ENCODE measurements around the gene ZNF496. TPM values are rescaled to one million over a fixed set of nuclear protein-coding genes. Genes with fewer than 3 reads are reported as not detected.

ZNF496 gene
- total and polyA plus RNA-seq, 9 donors = 19.3 to 53.8 (median 40.0) TPM

DNA sequence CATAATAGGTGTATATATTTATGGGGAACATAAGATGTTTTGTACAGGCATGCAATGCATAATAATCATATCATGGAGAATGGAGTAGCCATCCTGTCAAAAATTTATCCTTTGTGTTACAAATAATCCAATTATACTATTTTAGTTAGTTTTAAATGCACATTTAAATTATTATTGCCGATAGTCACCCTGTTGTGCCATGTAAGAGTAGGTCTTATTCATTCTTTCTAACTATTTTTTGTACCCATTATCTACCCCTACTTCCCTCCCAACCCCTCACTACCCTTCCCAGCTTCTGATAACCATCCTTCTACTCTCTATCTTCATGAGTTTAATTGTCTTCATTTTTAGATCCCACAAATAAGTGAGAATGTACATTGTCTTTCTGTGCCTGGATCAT lies 84.1 kb downstream of the ZNF496 start:
- 96 to 97% (median 96%) methylated on average over 1 of the region's 1 CpG for WGBS, 3 donors

More for the DNA sequence above, 84.1 kb downstream of the ZNF496 start:
- H3K4me1 ChIP-seq (ENCODE audit: insufficient read depth) = no peaks in the 10 kb centered on the region
- TF ChIP-seq, protein P1, sequence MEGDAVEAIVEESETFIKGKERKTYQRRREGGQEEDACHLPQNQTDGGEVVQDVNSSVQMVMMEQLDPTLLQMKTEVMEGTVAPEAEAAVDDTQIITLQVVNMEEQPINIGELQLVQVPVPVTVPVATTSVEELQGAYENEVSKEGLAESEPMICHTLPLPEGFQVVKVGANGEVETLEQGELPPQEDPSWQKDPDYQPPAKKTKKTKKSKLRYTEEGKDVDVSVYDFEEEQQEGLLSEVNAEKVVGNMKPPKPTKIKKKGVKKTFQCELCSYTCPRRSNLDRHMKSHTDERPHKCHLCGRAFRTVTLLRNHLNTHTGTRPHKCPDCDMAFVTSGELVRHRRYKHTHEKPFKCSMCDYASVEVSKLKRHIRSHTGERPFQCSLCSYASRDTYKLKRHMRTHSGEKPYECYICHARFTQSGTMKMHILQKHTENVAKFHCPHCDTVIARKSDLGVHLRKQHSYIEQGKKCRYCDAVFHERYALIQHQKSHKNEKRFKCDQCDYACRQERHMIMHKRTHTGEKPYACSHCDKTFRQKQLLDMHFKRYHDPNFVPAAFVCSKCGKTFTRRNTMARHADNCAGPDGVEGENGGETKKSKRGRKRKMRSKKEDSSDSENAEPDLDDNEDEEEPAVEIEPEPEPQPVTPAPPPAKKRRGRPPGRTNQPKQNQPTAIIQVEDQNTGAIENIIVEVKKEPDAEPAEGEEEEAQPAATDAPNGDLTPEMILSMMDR (IDR thresholded peaks at IDR 0.05) = no peak
- TF ChIP-seq POLR2A (IDR thresholded peaks at IDR 0.05) = no peak
- TF ChIP-seq EP300 (IDR thresholded peaks at IDR 0.05) = no peak
- no peak for DNase-seq
- intact Hi-C loops (cut with DNase I) = no loop called here
- no peak overlapping the region for H3K27ac ChIP-seq
- H3K4me3 ChIP-seq = no peak overlapping the region
- no peaks in the 10 kb centered on the region for H3K27me3 ChIP-seq
- H3K36me3 ChIP-seq = no peaks in the 10 kb centered on the region
- H3K9me3 ChIP-seq = no peaks in the 10 kb centered on the region

Small RNA genes within 50 kb of the gene (small RNA-seq; reads per million reads assigned to genes)
- gene RF00019 = not detected

Other genes starting within 250 kb of the ZNF496 start
- 10 to 100 TPM in 2 of 7 donors, 1 to 10 TPM in 5; 5.0 to 11.5 (median 7.3) TPM for gene ZNF669, start 227.5 kb downstream of the ZNF496 start, total RNA-seq
- gene ZNF669, start 227.5 kb downstream of the ZNF496 start, polyA plus RNA-seq = 10 to 100 TPM in 1 of 2 donors, 1 to 10 TPM in 1; 7.3 to 10.0 TPM
- 10 to 100 TPM; 33.3 to 94.6 (median 61.0) TPM for gene ZNF124, start 159.8 kb downstream of the ZNF496 start, total RNA-seq
- gene ZNF124, start 159.8 kb downstream of the ZNF496 start, polyA plus RNA-seq = 1 to 10 TPM; 3.4 to 4.0 TPM
- gene VN1R5, start 75.8 kb downstream of the ZNF496 start, total RNA-seq = not detected
- not detected for gene VN1R5, start 75.8 kb downstream of the ZNF496 start, polyA plus RNA-seq
- 1 to 10 TPM in 6 of 7 donors, under 1 TPM in 1; 0.61 to 1.7 (median 1.2) TPM for gene NLRP3, start 84.3 kb upstream of the ZNF496 start, total RNA-seq
- 1 to 10 TPM in 1 of 2 donors, under 1 TPM in 1; 0.50 to 2.2 TPM for gene NLRP3, start 84.3 kb upstream of the ZNF496 start, polyA plus RNA-seq
- gene OR2B11, start 126.2 kb upstream of the ZNF496 start, total RNA-seq = not detected
- gene OR2B11, start 126.2 kb upstream of the ZNF496 start, polyA plus RNA-seq = not detected
- gene OR2C3, start 204.6 kb upstream of the ZNF496 start, total RNA-seq = under 1 TPM in 1 of 7 donors, not detected in 6; 0.15 TPM
- under 1 TPM in 1 of 2 donors, not detected in 1; 0.04 TPM for gene OR2C3, start 204.6 kb upstream of the ZNF496 start, polyA plus RNA-seq
- gene GCSAML, start 217.3 kb upstream of the ZNF496 start, total RNA-seq = under 1 TPM in 3 of 7 donors, not detected in 4; 0.13 to 0.42 (median 0.35) TPM
- gene GCSAML, start 217.3 kb upstream of the ZNF496 start, polyA plus RNA-seq = under 1 TPM; 0.05 to 0.52 TPM